Measurements from ENCODE around the gene MSI2. TPM values are rescaled to one million over a fixed set of nuclear protein-coding genes. Genes with fewer than 3 reads are reported as not detected.
A peak's percentile ranks its signal among the peaks of the same experiment; 100 is the strongest.

The MSI2 gene
- total and polyA plus RNA-seq, 2 experiments from 2014 or later: 18.9 to 41.8 TPM

GRCh38 chr17:57636274-57636673, 380.0 kb downstream of the MSI2 start:
- Mint-ChIP-seq H3K36me3 (ENCODE audit: low read depth) (peaks cover 16% of the 10 kb centered on the region), H3K27me3 (ENCODE audit: insufficient read depth, low read depth, poor library complexity) (peaks cover 8% of the 10 kb centered on the region), H3K27ac (peak overlapping the region; percentile 70), H3K9me3 (no peaks in the 10 kb centered on the region; the same call in 2 of the 3 replicates), H3K4me3 (no peak overlapping the region), H3K4me1 (peaks cover 16% of the 10 kb centered on the region)
- H3K36me3 ChIP-seq (ENCODE audit: insufficient read depth): no peaks in the 10 kb centered on the region; the same call in 1 of the 2 replicates
- H2AFZ ChIP-seq: no peak overlapping the region
- DNase-seq (ENCODE audit: low spot score): no peak
- no peaks in the 10 kb centered on the region; the same call in 1 of the 2 replicates for H4K20me1 ChIP-seq (replicated peaks; ENCODE audit: insufficient read depth)
- no peaks in the 10 kb centered on the region for H3K9me2 ChIP-seq (ENCODE audit: insufficient read depth)
- no peaks in the 10 kb centered on the region for H3K27me3 ChIP-seq (ENCODE audit: insufficient read depth)
- peak; percentile 56 for ATAC-seq
- H3K79me2 ChIP-seq (replicated peaks; ENCODE audit: insufficient read depth): no peaks in the 10 kb centered on the region
- no peak for TF ChIP-seq CREB1 (CRISPR knock-in tag; IDR thresholded peaks at IDR 0.05; ENCODE audit: low read depth)
- no peak for TF ChIP-seq STAT1 (IDR thresholded peaks at IDR 0.05; ENCODE audit: unreplicated experiment)
- TF ChIP-seq POLR2AphosphoS5 (IDR thresholded peaks at IDR 0.05; ENCODE audit: low read depth): no peak
- no peak for TF ChIP-seq NANOG (IDR thresholded peaks at IDR 0.05; ENCODE audit: borderline replicate concordance)
- TF ChIP-seq ETS1 (IDR thresholded peaks at IDR 0.05): no peak
- no peak for TF ChIP-seq ZNF462 (CRISPR knock-in tag; IDR thresholded peaks at IDR 0.05)
- TF ChIP-seq REST (IDR thresholded peaks at IDR 0.05; ENCODE audit: unreplicated experiment): no peak
- 0 out of 2 replicates have a peak overlapping the region, but pooled peaks have one; percentile 39 for H3K27ac ChIP-seq (ENCODE audit: low read depth)
- H3K4me2 ChIP-seq: no peak overlapping the region
- no peak overlapping the region for H3K4me3 ChIP-seq
- peaks cover 5% of the 10 kb centered on the region; the same call in 1 of the 2 replicates for H3K4me1 ChIP-seq (ENCODE audit: insufficient read depth)
- H3F3A ChIP-seq (replicated peaks; ENCODE audit: low read depth): no peaks in the 10 kb centered on the region

Data from GM23338 (cell line).